PC-3 (cell line): ENCODE measurements around the gene OR2H1. TPM values are rescaled to one million over a fixed set of nuclear protein-coding genes. Genes with fewer than 3 reads are reported as not detected.

Source experiments
- ATAC-seq: fragments of 200-7000 bp; cut with Tn5 transposase; 2 replicates; pipeline ENCODE4 v1.9.1; 2020; ENCODE audit warnings: mild to moderate bottlenecking, moderate library complexity
- BruUV-seq: library from RNA; stranded (reverse); fragments of 400-500 nt; replicated peaks from 2 replicates; lab custom pipeline; 2021; lab: Mats Ljungman, UMichigan
- CTCF ChIA-PET: fragments of 300-600 bp; sonication (Branson Sonifier 250); formaldehyde crosslinking; loops from one replicate; lab custom pipeline; 2022; ENCODE audit warnings: antibody characterized with exemption; lab: Charles Lee
- POLR2A ChIA-PET: fragments of 300-600 bp; sonication (Branson Sonifier 250); formaldehyde crosslinking; loops from one replicate; lab custom pipeline; 2022; ENCODE audit warnings: antibody characterized with exemption; ENCODE audit not compliant: unreplicated experiment; lab: Charles Lee
- DNase-seq: peaks from one replicate; pipeline ENCODE4 v3.0.0-alpha.2; 2015
- H2AFZ ChIP-seq: fragments of 300-600 bp; sonication (generic); 2 replicates; pipeline ENCODE4 v1.6.0; 2016; ENCODE audit warnings: antibody characterized with exemption, low read length
- H3F3A ChIP-seq: fragments of 300-600 bp; sonication (generic); one replicate; pipeline ENCODE4 v1.6.0; 2017; ENCODE audit warnings: antibody characterized with exemption, low read length, control low read depth, mild to moderate bottlenecking; ENCODE audit not compliant: unreplicated experiment
- H3K27ac ChIP-seq: fragments of 300-600 bp; sonication (generic); 2 replicates; pipeline ENCODE4 v1.5.1; 2016; ENCODE audit warnings: mild to moderate bottlenecking, low read length
- H3K27me3 ChIP-seq: fragments of 300-600 bp; sonication (generic); 2 replicates; pipeline ENCODE4 v1.6.1; 2016; ENCODE audit warnings: low read length, mixed read lengths
- H3K36me3 ChIP-seq: fragments of 300-600 bp; sonication (generic); 2 replicates; pipeline ENCODE4 v1.6.1; 2016; ENCODE audit warnings: low read depth, mixed run types, low read length, mixed read lengths
- H3K4me1 ChIP-seq: fragments of 300-600 bp; sonication (generic); 2 replicates; pipeline ENCODE4 v1.5.1; 2016; ENCODE audit warnings: low read length; ENCODE audit not compliant: insufficient read depth
- H3K4me2 ChIP-seq: fragments of 300-600 bp; sonication (generic); 2 replicates; pipeline ENCODE4 v1.6.0; 2016; ENCODE audit warnings: low read length
- H3K4me3 ChIP-seq: fragments of 300-600 bp; sonication (generic); 2 replicates; pipeline ENCODE4 v1.5.1; 2016; ENCODE audit warnings: mild to moderate bottlenecking, low read length, mixed read lengths
- H3K79me2 ChIP-seq: fragments of 300-600 bp; sonication (generic); 2 replicates; pipeline ENCODE4 v1.6.1; 2017; ENCODE audit warnings: low read length, mixed read lengths
- H3K9ac ChIP-seq: fragments of 300-600 bp; sonication (generic); 2 replicates; pipeline ENCODE4 v1.6.0; 2016; ENCODE audit warnings: mild to moderate bottlenecking, low read length
- H3K9me2 ChIP-seq: fragments of 300-600 bp; sonication (generic); replicated peaks from 2 replicates; pipeline ENCODE4 v1.6.1; 2016; ENCODE audit warnings: mixed run types, low read length, mixed read lengths
- H3K9me3 ChIP-seq: fragments of 300-600 bp; sonication (generic); 2 replicates; pipeline ENCODE4 v1.6.1; 2016; ENCODE audit warnings: low read length, mixed read lengths
- H4K20me1 ChIP-seq: fragments of 300-600 bp; sonication (generic); 2 replicates; pipeline ENCODE4 v1.6.1; 2016; ENCODE audit warnings: low read length, mixed read lengths
- CTCF ChIP-seq: fragments of 300-600 bp; sonication (generic); conservative IDR thresholded peaks from 2 replicates; pipeline ENCODE4 v1.5.1; 2017; ENCODE audit warnings: antibody characterized with exemption, low read depth, mild to moderate bottlenecking, low read length
- EZH2 ChIP-seq: fragments of 300-600 bp; sonication (generic); IDR thresholded peaks from one replicate; pipeline ENCODE4 v1.6.1; 2017; ENCODE audit warnings: antibody characterized with exemption, mild to moderate bottlenecking, low read length; ENCODE audit not compliant: unreplicated experiment
- EZH2phosphoT487 ChIP-seq: fragments of 300-600 bp; sonication (generic); IDR thresholded peaks from 2 replicates; pipeline ENCODE4 v1.6.1; 2018; ENCODE audit warnings: mild to moderate bottlenecking, antibody characterized with exemption, low read length, borderline replicate concordance
- intact Hi-C: fragments of 100-400 bp; cut with micrococcal nuclease; formaldehyde crosslinking; loops from 2 replicates; pipeline ENCODE4 v1.9.0; 2023
- total RNA-seq: library from RNA; depleted of rRNA; stranded (reverse); fragments of >200 nt; gene quantifications from 2 replicates; pipeline ENCODE4 v1.2.3, GENCODE V29; 2014

OR2H1 gene
- total RNA-seq, 1 experiment from 2014 or later: not detected

GRCh38 chr6:29451471-29452193 is 5.3 kb upstream of the OR2H1 start:
- no peak overlapping the region for H3K4me2 ChIP-seq
- no peaks in the 10 kb centered on the region for H3K79me2 ChIP-seq
- DNase-seq (no peak), ATAC-seq (no peak)
- no peaks in the 10 kb centered on the region for H3K9me3 ChIP-seq
- H3K4me3 ChIP-seq: no peak overlapping the region
- H3F3A ChIP-seq: no peaks in the 10 kb centered on the region
- H3K27me3 ChIP-seq: peaks cover 28% of the 10 kb centered on the region
- no peaks in the 10 kb centered on the region for H3K9me2 ChIP-seq
- intact Hi-C loops: no loop called here
- POLR2A ChIA-PET: no interaction called here
- no peaks in the 10 kb centered on the region for H4K20me1 ChIP-seq
- BruUV-seq: no TSS peak
- H3K9ac ChIP-seq: no peak overlapping the region
- H3K36me3 ChIP-seq: no peaks in the 10 kb centered on the region
- TF ChIP-seq EZH2 (no peak), CTCF (no peak), EZH2phosphoT487 (no peak)
- no peaks in the 10 kb centered on the region for H3K4me1 ChIP-seq
- H3K27ac ChIP-seq: no peak overlapping the region
- CTCF ChIA-PET: no interaction called here
- H2AFZ ChIP-seq: no peak overlapping the region

- DNase-seq: no peak
These were observed 4.3 kb downstream of the OR2H1 start for GRCh38 chr6:29461021-29461814.

More at GRCh38 chr6:29461021-29461814, 4.3 kb downstream of the OR2H1 start:
- no peaks in the 10 kb centered on the region for H3K36me3 ChIP-seq
- H3K9me2 ChIP-seq: no peaks in the 10 kb centered on the region
- H3F3A ChIP-seq: no peaks in the 10 kb centered on the region
- H2AFZ ChIP-seq: no peak overlapping the region
- peaks cover 16% of the 10 kb centered on the region for H3K4me1 ChIP-seq
- H3K27me3 ChIP-seq: peaks cover 40% of the 10 kb centered on the region
- H3K27ac ChIP-seq: no peak overlapping the region
- no TSS peak for BruUV-seq
- no peak overlapping the region for H3K9ac ChIP-seq
- no peak overlapping the region for H3K4me2 ChIP-seq
- no peak for TF ChIP-seq EZH2
- no peak for TF ChIP-seq EZH2phosphoT487
- TF ChIP-seq CTCF: no peak
- POLR2A ChIA-PET: no interaction called here
- H3K4me3 ChIP-seq: no peak overlapping the region
- CTCF ChIA-PET: no interaction called here
- no peak for ATAC-seq
- no peaks in the 10 kb centered on the region for H4K20me1 ChIP-seq
- no peaks in the 10 kb centered on the region for H3K9me3 ChIP-seq
- H3K79me2 ChIP-seq: no peaks in the 10 kb centered on the region
- intact Hi-C loops: no loop called here
